ENCODE measurements around the gene ZBED1.
"Not testable (repeated sequence)": the region's sequence is repeated elsewhere in the genome, so short reads cannot be mapped to it uniquely, and the experiment has no call there.

ZBED1 gene

DNA sequence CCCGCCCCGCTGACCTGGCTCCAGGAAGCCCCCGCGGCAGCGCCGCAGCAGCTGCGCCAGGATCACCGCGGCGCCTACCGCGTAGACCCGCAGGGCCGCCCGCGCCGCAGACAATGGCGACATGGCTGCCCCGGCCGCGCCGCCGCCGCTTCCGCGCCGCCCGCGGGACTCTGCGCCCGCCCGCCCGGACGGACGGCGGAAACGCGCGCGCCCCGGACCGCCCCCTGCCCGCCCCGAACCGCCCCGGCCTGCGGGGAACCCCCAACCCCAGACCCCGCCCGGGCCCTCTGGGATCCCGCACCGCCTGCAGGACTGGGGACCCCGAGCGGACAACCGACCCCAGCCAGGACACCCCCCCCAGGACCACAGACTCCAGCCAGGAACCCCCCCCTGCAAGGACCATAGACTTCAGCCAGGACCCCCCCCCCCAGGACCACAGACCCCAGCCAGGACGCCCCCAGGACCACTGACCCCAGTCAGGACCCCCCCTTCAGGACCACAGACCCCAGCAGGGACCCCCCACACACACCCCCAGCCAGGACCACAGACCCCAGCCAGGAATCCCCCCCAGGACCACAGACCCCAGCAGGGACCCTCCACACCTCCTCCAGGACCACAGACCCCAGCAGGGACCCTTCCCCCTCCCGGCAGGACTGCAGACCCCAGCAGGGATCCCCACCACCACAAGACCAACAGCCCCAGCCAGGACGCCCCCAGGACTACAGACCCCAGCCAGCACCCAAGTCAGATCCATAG lies at the start of gene ZBED1, which contains the start of gene DHRSX:
ZBED1 (minus strand) TSS at position 174 of the 756 bp plus-strand sequence. CDS start 10,257 bp downstream, outside the sequence.
DHRSX (minus strand) TSS at position 174 of the 756 bp plus-strand sequence; CDS start at position 123, 51 bp downstream.
- DNase-seq, result peak; percentile 81

DNA sequence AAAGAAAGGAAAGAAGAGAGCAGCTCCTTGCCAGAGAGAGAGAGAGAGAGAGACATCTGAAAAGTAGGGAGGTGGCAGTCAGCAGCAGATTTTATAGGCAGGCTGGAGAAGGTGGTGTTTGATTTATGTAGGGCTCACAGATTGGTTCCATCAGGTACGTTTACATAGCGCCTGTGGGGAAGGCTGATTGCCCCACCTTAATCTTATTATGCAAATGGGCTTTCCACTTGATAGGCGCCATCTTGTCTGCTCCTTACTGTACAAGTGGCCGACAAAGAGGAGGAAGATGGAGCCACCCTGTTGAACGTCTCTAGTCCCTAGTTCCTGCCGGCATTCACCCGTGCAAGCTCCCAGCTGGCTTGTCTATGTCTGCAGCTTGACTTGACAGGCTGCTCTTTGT lies 49.1 kb upstream of the ZBED1 start:
- no peak for DNase-seq

DNA sequence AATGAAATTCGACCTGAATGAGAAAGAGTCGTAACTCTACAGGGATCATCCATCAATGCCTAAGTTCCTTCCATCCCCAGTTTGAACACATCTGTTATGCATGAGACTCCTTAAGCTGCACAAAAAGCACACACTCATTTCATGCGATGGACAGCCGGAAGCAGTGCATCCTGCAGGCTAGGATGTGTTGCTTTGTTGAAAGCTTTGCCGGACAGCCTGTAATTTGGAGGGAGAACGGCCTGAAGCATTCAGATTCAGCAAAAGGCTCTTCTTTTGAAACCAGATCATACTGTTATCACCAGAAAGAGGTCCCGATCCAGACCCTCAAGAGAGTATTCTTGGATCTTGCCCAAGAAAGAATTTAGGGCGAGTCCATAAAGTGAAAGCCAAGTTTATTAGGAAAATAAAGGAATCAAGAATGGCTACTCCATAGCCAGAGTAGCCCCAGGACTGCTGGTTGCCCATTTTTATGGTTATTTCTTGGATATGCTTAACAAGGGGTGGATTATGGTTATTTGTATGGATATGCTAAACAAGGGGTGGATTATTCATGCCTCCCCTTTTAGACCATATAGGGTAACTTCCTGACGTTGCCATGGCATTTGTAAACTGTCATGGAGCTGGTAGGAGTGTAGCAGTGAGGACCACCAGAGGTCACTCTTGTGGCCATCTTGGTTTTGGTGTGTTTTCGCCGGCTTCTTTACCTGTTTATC lies 48.1 kb upstream of the ZBED1 start:
- DNase-seq, result no peak

DNA sequence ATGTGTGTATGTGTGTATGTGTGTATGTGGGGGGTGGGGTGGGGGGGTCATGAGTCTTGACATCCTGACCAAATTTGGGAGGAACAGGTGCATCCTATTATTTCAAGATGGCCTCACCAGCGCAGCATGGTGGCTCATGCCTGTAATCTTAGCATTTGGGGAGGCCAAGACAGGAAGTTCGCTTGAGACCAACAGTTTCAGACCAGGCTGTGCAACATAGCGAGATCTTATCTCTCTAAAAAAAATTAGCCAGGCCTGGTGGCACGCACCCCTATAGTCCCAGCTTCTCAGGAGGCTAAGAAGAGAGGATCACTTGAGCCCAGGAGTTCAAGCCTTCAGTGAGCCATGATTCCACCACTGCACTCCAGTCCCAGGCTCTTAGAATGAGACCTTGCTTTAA lies 47.0 kb upstream of the ZBED1 start:
- no peak for DNase-seq

DNA sequence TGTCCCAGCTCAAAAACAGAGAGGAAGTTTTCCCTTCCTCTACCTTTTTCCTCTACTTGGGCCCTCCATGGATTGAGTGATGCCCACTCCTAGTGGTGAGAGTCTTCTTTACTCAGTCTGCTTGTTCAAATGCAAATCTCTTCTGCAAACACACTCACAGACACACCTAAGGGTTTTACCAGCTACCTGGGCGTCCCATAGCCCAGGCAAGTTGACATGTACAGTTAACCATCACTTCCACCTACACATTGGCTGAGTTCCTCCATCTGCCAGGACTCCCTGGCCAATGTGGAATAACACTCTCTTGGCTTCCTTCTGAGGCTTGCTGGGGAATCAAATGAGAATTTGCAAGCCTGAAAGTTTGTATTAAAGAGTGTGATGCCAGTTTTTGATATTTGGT lies 45.7 kb upstream of the ZBED1 start:
- no peak for DNase-seq

DNA sequence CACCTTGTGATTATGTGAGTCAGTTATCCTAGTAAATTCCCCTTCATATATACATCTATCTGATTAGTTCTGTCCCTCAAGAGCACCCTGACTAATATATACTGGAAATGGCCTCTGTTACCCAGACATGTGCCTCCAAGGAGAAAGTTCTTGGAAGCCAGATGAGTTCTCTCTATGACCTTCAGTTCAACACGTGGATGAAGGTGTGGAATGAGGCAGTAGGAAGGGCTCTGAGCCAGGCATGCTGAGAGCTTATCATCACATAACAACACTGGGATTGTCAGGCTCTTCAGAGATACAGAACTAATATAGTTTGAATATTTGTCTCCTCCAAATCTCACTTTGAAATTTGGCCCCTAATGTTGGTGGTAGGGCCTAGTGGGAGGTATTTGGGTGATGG lies 44.4 kb upstream of the ZBED1 start:
- no peak for DNase-seq

DNA sequence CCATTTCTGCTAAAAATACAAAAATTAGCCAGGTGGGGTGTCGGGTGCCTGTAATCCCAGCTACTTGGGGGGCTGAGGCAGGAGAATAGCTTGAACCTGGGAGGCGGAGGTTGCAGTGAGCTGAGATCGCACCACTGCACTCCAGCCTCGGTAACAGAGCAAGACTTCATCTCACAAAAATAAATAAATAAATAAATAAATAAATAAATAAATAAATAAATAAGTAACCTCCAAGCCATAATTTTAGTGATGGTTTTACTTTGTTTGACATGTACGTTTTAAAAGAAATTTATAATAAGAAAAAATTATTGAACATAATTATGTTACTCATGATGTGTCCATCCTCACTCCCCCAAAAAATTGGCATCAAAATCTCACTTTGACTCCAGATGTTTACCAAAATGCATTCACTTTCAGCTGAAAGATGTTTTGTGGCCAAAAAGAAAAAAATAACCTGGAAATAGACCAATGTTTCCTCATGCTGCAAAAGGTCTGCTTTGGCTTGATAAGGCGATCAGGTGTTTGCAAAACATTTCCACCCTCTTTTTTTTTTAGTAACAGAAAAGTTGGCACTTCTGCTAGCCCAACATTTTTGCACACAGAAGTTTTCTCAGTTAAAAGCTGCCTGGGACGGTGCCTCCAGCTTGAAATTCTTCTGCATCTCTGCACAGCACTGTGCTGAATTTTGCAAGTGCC lies 42.2 kb upstream of the ZBED1 start:
- no peak for DNase-seq

DNA sequence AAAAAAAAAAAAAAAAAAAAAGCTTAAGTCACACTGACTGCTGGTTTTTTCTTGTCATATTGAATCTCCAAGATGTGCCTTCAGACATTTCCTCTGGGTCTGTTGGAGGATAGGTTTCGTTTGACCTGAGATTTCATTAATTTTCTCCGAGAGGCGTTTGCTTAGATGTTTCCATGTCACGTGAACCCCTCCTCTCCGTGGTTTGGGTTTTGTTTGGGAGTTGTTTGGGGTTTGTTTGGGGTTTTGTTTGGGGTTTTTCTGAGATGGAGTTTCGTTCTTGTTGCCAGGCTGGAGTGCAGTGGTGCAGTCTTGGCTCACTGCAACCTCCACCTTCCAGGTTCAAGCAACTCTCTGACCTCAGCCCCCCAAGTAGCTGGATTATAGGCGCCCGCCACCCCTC lies 40.8 kb upstream of the ZBED1 start:
- DNase-seq, result no peak

DNA sequence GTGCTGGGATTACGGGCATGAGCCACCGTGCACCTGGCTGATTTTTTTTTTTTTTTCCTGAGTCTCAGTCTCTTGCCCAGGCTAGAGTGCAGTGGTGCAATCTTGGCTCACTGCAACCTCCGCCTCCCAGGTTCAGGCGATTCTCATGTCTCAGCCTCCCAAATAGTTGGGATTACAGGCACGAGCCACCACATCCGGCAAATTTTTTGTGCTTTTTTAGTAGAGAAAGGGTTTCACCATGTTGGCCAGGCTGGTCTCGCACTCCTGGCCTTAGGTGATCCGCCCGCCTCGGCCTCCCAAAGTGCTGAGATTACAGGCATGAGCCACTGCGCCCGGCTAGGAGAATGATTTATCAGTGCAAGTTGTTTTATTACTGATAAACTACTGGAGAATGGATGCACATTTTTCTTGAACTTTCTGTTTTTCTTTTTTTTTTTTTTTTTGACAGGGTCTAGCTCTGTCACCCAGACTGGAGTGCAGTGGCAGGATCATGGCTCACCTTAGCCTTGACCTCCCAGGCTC lies 39.7 kb upstream of the ZBED1 start:
- DNase-seq, result no peak

DNA sequence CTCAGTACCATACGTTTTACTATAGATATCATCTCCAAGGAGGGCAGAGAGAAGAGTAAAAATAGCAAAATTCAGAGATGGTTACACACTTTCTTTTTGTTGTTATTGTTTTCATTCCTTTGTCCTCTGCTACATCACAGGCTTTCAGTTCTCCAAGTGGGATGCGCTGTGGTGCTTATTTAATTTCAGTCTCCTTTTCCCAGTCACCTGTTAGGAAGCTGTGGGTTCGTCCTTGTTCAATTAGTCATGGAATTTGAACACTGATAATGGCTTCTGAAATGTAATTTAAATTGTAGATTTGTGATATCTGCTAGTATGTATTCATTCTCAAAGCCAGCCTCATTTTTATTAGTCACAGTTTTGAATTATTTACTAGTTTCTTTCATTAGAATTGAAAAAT lies 38.8 kb upstream of the ZBED1 start:
- no peak for DNase-seq

DNA sequence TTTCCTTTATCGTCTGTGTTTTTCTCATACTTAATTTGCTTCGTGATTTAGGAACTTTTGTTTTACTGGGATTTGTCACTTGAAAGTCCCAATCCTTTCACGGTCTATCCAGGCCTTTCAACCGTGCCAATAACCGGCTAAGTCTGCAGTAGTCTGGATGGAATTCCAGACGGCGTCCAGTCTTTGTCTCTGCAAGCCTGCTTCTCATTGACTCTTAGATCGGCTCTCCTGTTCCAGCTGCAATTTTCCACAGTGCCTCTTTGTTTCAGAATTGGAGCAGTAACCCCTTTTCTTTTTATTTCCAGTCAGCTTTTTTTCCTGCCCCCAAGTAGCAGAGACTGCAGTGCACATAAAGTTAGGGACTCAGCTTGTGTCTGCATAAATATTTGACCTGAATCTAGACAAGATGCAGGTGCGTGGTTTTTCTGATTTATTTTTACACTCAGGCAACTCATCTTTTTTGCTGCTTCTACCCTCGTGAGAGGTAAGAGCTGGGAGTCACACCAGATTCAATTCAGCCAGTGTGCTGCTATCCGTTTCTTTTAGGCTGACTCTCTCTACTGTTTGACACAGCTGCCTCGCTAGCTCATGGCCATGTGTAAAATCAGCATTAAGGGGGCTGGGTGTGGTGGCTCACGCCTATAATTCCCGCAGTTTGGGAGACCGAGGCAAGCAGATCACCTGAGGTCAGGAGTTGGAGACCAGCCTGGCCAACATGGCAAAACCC lies 37.4 kb upstream of the ZBED1 start:
- DNase-seq, result no peak

DNA sequence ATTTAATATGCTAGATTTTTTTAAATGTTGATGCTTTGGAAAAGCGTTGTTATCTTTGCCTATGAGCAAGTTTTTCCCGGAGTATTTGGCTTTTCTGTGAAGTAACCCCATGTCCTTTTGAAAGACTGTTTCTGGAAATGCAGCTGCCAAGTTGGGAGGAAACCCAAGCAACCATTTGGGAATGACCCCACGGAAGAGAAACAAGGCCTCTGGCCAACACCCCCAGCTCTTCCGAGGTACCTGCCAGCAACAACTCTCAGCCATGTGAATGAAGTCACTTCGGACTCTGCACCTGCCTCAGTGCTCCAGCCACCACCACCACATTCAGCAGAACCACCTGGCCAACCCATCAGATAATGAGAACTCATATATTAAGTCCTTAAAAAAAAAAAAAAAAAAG lies 36.2 kb upstream of the ZBED1 start:
- DNase-seq, result no peak

DNA sequence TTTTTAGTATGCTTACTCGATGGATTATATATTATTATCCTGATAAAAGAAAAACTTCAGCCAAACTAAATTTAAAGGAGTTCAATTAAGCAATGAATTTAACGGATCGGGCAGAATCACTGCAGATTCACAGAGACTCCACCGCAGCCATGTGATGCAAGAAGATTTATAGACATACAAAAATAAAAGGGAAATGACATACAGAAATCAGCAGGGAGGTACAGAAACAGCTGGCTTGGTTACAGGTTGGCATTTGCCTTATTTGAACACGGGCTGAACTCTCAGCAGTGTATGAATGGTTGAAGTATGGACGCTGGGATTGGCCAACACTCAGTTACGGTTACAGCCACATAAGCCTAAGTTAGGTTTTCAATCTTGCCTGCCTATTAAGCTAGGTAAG lies 35.4 kb upstream of the ZBED1 start:
- no peak for DNase-seq

DNA sequence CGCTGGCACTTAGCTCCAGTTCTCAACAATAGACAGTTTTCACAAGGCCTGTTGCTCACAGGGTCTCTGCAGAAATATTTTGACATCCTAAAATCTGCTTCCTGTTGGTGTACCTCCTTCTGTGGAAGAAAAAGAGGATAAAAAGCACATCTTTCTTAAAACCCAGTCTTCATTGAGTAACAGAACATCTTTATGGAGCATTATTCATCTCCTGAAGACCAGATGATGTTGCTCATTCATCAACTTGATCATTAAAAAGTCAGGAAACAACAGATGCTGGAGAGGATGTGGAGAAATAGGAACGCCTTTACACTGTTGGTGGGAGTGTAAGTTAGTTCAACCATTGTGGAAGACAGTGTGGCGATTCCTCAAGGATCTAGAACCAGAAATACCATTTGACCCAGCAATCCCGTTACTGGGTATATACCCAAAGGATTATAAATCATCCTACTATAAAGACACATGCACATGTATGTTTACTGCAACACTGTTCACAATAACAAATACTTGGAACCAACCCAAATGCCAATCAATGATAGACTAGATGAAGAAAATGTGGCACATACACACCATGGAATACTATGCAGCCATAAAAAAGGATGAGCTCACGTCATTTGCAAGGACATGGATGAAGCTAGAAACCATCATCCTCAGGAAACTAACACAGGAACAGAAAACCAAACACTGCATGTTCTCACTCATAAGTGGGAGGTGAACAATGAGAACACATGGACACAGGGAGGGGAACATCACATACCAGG lies 33.7 kb upstream of the ZBED1 start:
- not testable (repeated sequence) for DNase-seq

DNA sequence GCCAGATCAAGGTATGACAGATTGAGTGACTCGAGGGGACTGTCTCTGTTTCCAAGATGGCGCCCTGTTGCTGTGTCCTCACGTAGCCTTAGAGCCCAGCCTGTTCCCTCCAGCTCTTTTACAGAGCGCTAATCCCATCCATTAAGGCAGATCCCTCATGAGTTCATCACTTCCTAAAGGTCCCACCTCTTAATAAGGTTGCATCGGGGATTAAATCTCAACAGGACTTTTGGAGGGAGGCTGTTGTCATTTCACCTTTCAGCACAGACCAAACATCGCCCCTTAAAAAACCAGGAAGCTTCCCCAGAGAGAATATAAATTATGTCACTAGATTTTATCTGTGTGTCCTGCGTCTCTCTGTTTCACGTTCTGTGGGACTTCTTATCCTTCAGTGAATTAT lies 32.6 kb upstream of the ZBED1 start:
- no peak for DNase-seq

DNA sequence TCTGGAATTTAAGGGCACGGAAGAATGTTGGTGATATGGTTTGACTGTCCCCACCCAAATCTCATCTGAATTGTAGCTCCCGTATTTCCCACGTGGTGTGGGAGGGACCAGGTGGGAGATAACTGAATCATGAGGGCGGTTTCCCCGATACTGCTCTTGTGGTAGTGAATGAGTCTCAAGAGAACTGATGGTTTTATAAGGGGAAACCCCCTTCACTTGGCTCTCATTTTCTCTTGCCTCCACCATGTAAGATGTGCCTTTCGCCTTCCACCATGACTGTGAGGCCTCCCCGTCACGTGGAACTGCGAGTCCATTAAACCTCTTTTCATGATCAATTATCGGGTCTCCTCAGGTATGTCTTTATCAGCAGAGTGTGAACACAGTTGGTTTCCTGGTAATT lies 25.6 kb upstream of the ZBED1 start:
- no peak for DNase-seq

DNA sequence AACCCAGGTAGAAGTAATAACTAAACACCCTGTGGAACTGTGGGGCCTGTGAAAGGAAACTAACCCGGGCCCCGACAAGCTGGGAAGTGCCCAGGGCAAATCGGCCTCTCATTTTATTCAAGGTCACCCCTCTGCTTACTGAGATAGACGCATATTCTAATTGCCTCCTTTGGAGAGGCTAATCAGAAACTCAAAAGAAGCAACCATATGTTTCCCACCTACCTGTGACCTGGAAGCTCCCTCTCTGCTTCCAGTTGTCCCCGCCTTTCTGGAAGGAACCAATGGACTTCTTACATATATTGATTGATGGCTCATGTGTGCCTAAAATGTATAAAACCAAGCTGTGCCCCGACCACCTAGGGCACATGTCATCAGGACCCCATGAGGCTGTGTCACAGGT lies 23.1 kb upstream of the ZBED1 start:
- DNase-seq, result no peak

DNA sequence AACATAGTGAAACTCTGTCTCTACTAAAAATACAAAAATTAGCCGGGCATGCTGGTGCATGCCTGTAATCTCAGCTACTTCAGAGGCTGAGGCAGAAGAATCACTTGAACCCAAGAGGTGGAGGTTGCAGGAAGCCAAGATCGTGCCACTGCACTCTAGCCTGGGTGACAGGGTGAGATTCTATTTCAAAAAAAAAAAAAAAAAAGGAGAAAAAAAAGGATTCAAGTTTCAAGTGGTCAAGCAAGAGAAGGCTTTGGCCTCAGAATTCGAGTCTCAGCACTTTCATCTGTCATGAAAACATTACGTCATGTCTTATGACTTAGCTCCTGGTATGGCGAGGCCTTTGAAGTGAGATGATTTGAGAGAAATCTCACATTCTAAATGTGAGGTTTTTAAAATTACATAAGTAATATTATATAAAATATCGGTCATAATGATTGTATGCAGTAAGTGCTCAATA lies 21.2 kb upstream of the ZBED1 start:
- no peak for DNase-seq

DNA sequence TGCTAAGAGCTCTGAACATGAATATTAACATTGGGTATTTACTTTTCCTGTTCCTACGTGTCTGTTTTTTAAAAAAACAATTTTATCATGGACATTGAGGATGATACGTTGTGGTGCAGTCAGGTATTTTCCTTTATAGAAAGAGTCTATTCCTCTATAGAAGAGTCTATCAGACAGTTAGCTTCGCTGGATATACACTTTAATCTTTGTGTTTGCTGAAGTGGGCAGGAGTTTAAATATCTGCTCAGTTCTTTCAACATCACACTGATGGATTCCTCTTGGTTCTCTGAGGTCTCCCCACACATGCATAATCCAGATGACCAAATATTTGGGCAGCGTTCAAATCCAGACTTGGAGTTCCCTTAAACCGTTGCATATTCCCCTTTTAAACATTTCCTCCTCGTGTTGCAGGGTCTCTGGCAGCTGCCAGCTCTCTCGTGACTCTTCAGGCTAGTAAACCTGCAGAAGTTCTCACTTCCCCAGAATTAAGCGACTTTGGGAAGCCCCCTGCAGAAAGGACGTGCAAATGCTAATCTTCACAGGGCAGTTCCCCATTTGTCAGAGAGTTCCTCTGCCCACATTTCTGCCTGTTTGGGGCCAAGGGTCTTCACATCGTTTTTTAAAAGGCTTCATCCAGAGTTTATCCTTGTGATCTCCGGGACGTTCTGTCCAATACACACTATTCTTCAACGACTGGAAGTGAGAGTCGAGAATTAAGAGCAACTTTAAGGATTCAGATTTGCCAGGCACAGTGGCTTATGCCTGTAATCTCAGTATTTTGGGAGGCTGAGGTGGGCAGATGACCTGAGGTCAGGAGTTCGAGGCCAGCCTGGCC lies 20.5 kb upstream of the ZBED1 start:
- DNase-seq, result no peak

DNA sequence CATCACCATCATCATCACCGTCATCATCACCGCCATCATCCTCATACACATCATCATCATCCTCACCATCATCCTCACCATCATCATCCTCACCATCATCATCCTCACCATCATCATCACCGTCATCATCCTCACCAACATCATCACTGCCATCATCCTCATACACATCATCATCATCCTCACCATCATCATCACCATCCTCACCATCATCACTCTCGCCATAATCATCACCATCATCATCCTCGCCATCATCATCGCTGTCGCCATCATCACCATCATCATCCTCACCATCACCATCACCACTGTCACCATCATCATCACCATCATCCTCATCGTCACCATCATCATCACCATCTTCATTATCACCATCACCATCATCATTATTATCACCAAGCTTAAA lies 19.8 kb upstream of the ZBED1 start:
- no peak for DNase-seq

DNA sequence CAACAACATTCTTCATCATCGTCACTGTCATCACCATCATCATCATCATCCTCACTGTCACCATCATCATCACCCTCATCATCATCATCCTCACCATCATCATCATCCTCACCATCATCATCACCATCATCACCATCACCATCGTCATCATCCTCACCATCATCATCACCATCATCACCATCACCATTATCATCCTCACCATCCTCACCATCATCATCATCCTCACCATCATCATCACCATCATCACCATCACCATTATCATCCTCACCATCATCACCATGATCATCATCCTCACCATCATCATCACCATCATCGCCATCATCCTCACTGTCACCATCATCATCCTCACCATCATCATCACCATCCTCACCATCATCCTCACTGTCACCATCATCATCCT lies 18.9 kb upstream of the ZBED1 start:
- not testable (repeated sequence) for DNase-seq

Data from activated CD8-positive, alpha-beta memory T cell treated with anti-CD3 and anti-CD28 coated beads, Interleukin-2, amount 50 U/mL, for 48 hours (primary cell).